ENCODE data around the gene TRRAP. TPM values are rescaled to one million over a fixed set of nuclear protein-coding genes. Genes with fewer than 3 reads are reported as not detected.
"Not testable (repeated sequence)": the region's sequence is repeated elsewhere in the genome, so short reads cannot be mapped to it uniquely, and the experiment has no call there.

TRRAP gene
- 25.4 TPM for total RNA-seq

DNA sequence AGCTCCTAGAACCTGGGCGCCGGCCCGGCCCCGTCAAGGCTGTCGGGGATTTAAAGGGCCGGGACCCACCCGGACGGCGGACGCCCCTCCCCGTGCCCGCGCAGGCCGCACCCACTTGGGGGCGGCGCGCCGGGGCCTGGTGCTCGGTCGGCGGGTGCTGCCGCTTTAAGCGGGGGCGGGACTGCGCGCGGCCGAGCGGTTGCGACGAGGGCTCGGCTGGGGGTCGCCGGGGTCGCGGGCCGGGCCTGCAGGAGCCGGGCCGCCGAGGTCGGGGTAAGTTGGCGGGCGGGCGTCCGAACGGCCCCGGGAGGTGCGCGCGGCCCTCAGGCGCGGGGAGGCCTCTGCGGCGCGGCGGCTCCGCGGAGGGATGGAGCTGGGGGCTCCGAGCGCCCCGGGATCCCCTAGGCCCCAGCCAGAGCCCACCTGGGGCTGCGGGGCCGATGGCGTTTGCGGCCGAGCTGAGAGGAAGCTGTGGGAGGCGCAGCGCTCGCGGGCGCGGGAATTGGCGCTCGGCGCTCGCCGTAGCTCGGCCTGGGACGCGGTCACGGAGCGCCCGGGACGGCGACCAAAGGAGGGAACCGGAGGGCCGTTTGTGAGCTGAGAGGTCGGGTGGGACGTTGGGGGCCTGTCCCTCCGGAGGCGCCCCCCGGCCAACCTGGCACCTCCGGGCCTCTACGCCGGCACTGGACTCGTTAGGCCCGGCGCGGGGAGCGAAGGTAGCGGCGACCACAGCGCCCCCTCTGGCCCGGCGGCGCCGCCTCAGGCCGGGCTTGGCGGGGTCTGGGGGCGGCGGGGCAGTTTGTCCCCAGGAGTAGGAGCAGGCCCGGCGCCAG is at the start of gene TRRAP:
Gene TRRAP (plus strand): TSS at position 168 of the 833 bp plus-strand sequence. CDS start 2,619 bp downstream, outside the sequence.
- Histone ChIP-seq H3K27me3 (ENCODE audit: insufficient read depth, low read length) (no peaks in the 10 kb centered on the region), H3K4me3 (ENCODE audit: low read length) (peak within 1 kb of the TSS; percentile 93), H3K9me3 (ENCODE audit: low read depth, low read length) (no peaks in the 10 kb centered on the region), H3K4me1 (ENCODE audit: insufficient read depth, low read length) (peaks cover 23% of the 10 kb centered on the region)

GRCh38 chr7:98830972-98831548 is 47.3 kb upstream of the TRRAP start:
- Histone ChIP-seq H3K4me3 (ENCODE audit: low read length) (no peak overlapping the region), H3K27me3 (ENCODE audit: insufficient read depth, low read length) (no peaks in the 10 kb centered on the region), H3K9me3 (ENCODE audit: low read depth, low read length) (no peaks in the 10 kb centered on the region), H3K4me1 (ENCODE audit: insufficient read depth, low read length) (no peaks in the 10 kb centered on the region)

GRCh38 chr7:98831641-98832221 is 46.6 kb upstream of the TRRAP start:
- H3K27me3 ChIP-seq (ENCODE audit: insufficient read depth, low read length): no peaks in the 10 kb centered on the region
- H3K4me1 ChIP-seq (ENCODE audit: insufficient read depth, low read length): no peaks in the 10 kb centered on the region
- H3K9me3 ChIP-seq (ENCODE audit: low read depth, low read length): no peaks in the 10 kb centered on the region
- no peak overlapping the region for H3K4me3 ChIP-seq (ENCODE audit: low read length)

DNA sequence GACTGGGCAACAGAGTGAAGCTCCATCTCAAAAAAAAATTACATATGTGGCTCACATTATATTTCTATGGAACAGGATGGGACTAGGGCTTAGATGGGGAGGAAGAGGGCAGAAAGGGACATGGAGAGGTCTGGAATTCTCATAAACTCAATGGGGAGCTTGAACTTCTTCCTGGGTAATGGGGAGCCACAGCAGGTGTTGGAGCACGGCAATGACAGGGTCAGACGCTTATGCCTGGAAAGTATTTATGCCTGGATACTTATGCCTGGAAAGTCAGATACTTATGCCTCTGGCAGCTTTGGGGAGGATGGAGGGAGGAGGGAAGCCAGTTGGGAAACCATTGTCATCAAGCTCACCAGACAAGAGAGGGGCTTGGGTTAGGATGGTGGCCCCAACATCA is 45.3 kb upstream of the TRRAP start:
- no peaks in the 10 kb centered on the region for H3K9me3 ChIP-seq (ENCODE audit: low read depth, low read length)
- H3K4me1 ChIP-seq (ENCODE audit: insufficient read depth, low read length): no peaks in the 10 kb centered on the region
- H3K4me3 ChIP-seq (ENCODE audit: low read length): no peak overlapping the region
- no peaks in the 10 kb centered on the region for H3K27me3 ChIP-seq (ENCODE audit: insufficient read depth, low read length)

- Histone ChIP-seq H3K27me3 (ENCODE audit: insufficient read depth, low read length) (no peaks in the 10 kb centered on the region), H3K9me3 (ENCODE audit: low read depth, low read length) (no peaks in the 10 kb centered on the region), H3K4me1 (ENCODE audit: insufficient read depth, low read length) (no peaks in the 10 kb centered on the region), H3K4me3 (ENCODE audit: low read length) (no peak overlapping the region)
Measured at GRCh38 chr7:98834949-98835348, 43.4 kb upstream of the TRRAP start.

DNA sequence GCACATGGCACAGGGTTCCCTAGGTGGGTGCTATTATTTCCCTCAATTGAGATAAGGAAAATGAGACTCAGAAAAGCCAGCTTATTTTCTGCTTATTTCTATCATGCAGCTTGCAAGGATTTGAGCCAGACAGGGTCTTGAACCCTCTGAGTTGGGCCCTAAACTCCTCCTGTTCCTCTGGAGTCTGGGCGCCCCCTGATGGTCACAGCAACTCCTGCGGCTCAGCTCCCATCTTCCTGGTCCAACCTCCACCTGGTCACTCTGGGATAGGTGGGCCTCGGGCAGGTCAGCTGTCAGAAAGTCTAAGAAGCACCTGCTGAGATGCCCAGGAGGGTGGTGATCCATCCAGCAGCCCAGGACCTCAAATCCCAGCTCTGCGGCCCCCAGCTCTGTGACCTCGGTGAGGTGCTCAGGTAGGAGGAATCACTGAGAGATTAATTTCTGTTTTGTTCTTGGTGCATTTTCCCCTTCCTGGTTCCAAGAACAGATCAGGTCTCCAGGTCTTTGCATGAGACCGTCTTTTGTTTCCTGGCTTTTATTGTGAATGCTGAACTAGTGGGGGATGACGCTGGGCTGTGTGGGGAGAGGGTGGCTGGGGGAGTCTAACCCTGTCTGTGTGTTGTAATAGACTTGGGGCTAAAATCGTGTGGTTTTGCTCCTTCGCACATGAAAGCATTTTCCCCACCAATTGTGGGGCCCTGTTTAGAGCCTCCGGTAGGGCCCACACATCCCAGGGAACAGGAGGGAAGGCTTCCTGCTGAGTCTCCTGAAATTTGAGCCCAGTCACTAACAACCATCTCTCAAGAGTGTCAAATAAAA is 41.3 kb upstream of the TRRAP start:
- Histone ChIP-seq H3K4me1 (ENCODE audit: insufficient read depth, low read length) (no peaks in the 10 kb centered on the region), H3K27me3 (ENCODE audit: insufficient read depth, low read length) (no peaks in the 10 kb centered on the region), H3K4me3 (ENCODE audit: low read length) (no peak overlapping the region), H3K9me3 (ENCODE audit: low read depth, low read length) (no peaks in the 10 kb centered on the region)

- Histone ChIP-seq H3K27me3 (ENCODE audit: insufficient read depth, low read length) (no peaks in the 10 kb centered on the region), H3K4me3 (ENCODE audit: low read length) (no peak overlapping the region), H3K4me1 (ENCODE audit: insufficient read depth, low read length) (no peaks in the 10 kb centered on the region), H3K9me3 (ENCODE audit: low read depth, low read length) (no peaks in the 10 kb centered on the region)
Measured at GRCh38 chr7:98837630-98837972, 40.7 kb upstream of the TRRAP start.

DNA sequence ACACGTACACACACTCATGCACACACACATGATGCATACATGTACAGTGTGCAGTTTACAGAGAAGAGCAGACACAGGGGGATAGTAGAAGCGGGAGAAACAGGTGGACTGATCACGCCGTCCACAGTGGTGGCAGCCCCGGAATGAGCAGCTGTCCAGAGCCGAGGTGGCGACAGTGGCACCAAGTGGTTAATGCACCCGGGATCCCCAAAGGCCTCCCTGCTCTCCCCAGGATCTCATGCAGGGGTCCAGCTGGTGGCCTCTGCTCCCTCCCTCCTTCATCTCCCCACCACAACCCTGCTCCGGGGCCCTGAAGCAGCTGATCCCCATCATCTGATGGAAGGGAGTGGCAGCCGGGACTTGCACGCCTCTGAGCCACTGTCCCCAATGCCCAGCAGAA is 38.2 kb upstream of the TRRAP start:
- no peaks in the 10 kb centered on the region for H3K27me3 ChIP-seq (ENCODE audit: insufficient read depth, low read length)
- H3K9me3 ChIP-seq (ENCODE audit: low read depth, low read length): no peaks in the 10 kb centered on the region
- H3K4me1 ChIP-seq (ENCODE audit: insufficient read depth, low read length): no peaks in the 10 kb centered on the region
- no peak overlapping the region for H3K4me3 ChIP-seq (ENCODE audit: low read length)

DNA sequence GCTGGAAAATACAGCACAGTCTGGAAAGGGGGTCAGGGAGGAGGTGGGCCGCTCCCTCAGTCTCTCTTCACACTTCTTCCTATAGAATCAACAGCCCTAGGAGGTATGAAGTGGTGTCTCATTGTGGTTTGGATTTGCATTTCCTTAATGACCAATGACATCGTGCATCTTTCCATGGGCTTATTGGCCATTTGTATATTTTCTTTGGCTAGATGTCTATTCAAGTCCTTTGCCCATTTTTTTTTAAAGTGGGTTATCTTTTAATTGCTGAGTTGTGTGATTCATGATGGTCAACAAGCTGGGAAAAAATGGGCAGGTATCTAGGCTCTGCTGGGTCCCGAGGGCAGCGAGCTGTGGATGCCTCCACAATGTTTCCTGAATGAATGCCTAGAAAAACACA is 37.6 kb upstream of the TRRAP start:
- Histone ChIP-seq H3K4me1 (ENCODE audit: insufficient read depth, low read length) (no peaks in the 10 kb centered on the region), H3K4me3 (ENCODE audit: low read length) (no peak overlapping the region), H3K27me3 (ENCODE audit: insufficient read depth, low read length) (no peaks in the 10 kb centered on the region), H3K9me3 (ENCODE audit: low read depth, low read length) (no peaks in the 10 kb centered on the region)

- no peaks in the 10 kb centered on the region for H3K27me3 ChIP-seq (ENCODE audit: insufficient read depth, low read length)
- no peaks in the 10 kb centered on the region for H3K4me1 ChIP-seq (ENCODE audit: insufficient read depth, low read length)
- no peak overlapping the region for H3K4me3 ChIP-seq (ENCODE audit: low read length)
- H3K9me3 ChIP-seq (ENCODE audit: low read depth, low read length): no peaks in the 10 kb centered on the region
Measured at GRCh38 chr7:98841179-98841997, 36.9 kb upstream of the TRRAP start.

GRCh38 chr7:98842552-98842951 is 35.8 kb upstream of the TRRAP start:
- not testable (repeated sequence) for H3K4me3 ChIP-seq (ENCODE audit: low read length); H3K27me3 ChIP-seq (ENCODE audit: insufficient read depth, low read length); H3K9me3 ChIP-seq (ENCODE audit: low read depth, low read length); H3K4me1 ChIP-seq (ENCODE audit: insufficient read depth, low read length)

- no peaks in the 10 kb centered on the region for H3K27me3 ChIP-seq (ENCODE audit: insufficient read depth, low read length)
- H3K4me3 ChIP-seq (ENCODE audit: low read length): no peak overlapping the region
- H3K4me1 ChIP-seq (ENCODE audit: insufficient read depth, low read length): no peaks in the 10 kb centered on the region
- H3K9me3 ChIP-seq (ENCODE audit: low read depth, low read length): no peaks in the 10 kb centered on the region
Measured at GRCh38 chr7:98848918-98849317, 29.4 kb upstream of the TRRAP start.

- Histone ChIP-seq H3K27me3 (ENCODE audit: insufficient read depth, low read length) (no peaks in the 10 kb centered on the region), H3K9me3 (ENCODE audit: low read depth, low read length) (no peaks in the 10 kb centered on the region), H3K4me3 (ENCODE audit: low read length) (no peak overlapping the region), H3K4me1 (ENCODE audit: insufficient read depth, low read length) (no peaks in the 10 kb centered on the region)
Measured at GRCh38 chr7:98852826-98853225, 25.5 kb upstream of the TRRAP start.

DNA sequence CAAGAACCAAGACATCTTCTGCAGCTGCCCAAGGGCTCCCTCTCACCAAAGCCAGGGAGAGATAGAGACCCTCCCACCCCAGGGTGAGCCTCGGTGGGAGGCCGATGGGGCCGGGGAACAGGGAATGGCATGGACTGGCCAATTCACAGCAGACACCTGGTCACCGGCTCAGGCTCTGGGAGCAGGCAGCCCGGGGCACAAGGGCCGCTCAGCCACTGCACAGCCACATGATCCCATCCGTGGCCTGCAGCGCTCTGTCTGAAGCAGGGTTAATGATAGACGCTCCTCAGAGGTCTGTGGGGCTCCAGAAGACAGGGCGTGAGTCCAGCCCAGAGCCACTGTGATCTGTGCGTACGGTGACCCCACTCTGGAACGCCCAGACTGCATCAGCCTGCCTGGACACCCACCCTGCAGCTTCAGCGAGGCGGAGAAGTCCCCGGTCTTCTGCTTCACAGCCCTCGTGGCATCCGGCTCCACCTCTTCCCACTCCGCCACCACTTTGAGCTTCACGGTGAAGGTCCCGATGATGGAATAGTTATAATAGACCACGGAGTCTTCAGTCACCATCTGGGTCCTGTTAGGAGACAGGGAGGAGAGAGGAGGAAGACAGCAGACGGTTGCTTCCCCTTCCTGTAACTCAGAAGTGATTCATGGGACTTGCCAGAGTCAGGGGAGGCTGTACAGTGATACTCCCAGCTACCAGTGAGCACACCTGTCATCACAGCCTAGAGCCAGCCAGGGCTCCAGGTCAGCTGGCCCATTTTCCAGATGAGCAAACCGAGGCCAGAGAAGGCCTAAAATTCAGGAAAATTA is 22.5 kb upstream of the TRRAP start:
- no peak overlapping the region for H3K4me3 ChIP-seq (ENCODE audit: low read length)
- no peaks in the 10 kb centered on the region for H3K9me3 ChIP-seq (ENCODE audit: low read depth, low read length)
- no peaks in the 10 kb centered on the region for H3K4me1 ChIP-seq (ENCODE audit: insufficient read depth, low read length)
- H3K27me3 ChIP-seq (ENCODE audit: insufficient read depth, low read length): no peaks in the 10 kb centered on the region
